GM19240 (cell line): ENCODE results near the gene PARP3.
"Not testable (repeated sequence)": the region's sequence is repeated elsewhere in the genome, so short reads cannot be mapped to it uniquely, and the experiment has no call there.

Source experiments
- DNase-seq: peaks from one replicate; pipeline ENCODE4 v3.0.0; 2011; ENCODE audit warnings: low spot score; ENCODE audit not compliant: insufficient read length

PARP3 gene

GRCh38 chr3:51985063-51985462 is 42.9 kb downstream of the PARP3 start:
- no peak for DNase-seq

GRCh38 chr3:51986010-51986947 is 44.1 kb downstream of the PARP3 start:
- no peak for DNase-seq

GRCh38 chr3:51987568-51987967 is 45.4 kb downstream of the PARP3 start:
- DNase-seq, result no peak

DNA sequence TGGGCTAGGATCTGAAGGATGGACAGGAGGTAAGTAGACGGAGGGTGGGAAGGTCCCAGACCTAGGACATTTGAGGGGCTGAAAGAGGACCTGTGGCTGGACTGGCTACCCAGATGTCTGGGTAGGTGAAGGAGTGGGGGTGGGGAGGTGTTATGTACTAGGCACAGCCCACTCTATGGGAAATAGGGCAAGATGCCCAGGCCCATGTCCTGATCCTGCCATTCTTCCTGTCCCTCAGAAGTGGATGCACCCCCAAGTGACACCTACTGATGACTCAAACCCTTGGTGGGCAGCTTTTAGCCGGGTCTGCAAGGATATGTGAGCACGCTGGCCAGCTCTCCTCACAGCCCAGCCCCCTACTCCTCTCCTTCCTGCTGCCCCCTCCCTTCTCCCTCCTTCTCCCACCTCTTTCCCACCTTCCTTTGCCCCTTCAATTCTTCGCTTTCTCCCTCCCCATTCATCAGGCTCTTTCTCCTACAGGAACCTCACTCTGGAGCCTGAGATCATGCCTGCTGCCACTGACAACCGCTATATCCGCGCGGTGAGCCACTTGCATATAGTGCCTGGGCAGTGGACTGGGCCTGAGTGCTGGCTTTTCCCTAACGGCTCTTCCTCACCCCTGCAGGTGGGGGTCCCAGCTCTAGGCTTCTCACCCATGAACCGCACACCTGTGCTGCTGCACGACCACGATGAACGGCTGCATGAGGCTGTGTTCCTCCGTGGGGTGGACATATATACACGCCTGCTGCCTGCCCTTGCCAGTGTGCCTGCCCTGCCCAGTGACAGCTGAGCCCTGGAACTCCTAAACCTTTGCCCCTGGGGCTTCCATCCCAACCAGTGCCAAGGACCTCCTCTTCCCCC is 46.4 kb downstream of the PARP3 start:
- DNase-seq, result no peak

DNA sequence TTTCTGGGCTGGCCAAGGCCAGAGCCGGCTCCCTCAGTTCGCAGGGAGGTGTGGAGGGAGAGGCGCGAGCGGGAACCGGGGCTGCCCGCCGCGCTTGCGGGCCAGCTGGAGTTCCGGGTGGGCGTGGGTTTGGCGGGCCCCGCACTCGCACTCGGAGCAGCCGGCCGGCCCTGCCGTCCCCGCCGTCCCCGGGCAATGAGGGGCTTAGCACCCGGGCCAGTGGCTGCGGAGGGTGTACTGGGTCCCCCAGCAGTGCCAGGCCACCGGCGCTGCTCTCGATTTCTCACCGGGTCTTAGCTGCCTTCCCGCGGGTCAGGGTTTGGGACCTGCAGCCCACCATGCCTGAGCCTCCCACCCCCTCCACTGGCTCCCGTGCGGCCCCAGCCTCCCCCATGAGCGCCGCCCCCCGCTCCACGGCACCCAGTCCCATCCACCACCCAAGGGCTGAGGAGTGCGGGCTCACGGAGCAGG is 48.4 kb downstream of the PARP3 start:
- not testable (repeated sequence) for DNase-seq

GRCh38 chr3:51992017-51992682 is 50.0 kb downstream of the PARP3 start:
- DNase-seq, result no peak

GRCh38 chr3:51993657-51994056 is 51.5 kb downstream of the PARP3 start:
- DNase-seq, result not testable (repeated sequence)

DNA sequence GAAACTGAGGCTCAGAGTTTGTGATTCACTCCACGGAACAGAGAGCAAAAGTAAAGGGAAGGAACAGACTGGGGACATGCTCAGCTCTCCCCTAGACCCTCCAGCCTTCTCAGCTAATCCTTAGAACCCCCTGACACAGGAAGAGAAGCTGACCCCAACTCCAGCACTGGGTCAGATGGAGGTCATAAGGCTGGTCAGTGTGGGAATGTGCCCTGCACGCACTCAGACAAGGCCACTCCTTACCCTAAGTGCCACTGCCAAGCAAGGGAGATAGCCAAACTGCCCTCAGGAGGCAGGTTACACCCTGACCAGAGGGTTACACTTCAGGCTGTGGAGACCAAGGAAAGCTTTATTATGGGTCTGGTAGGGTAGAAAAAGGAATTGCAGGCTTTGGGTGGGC is 52.4 kb downstream of the PARP3 start:
- DNase-seq, result no peak

DNA sequence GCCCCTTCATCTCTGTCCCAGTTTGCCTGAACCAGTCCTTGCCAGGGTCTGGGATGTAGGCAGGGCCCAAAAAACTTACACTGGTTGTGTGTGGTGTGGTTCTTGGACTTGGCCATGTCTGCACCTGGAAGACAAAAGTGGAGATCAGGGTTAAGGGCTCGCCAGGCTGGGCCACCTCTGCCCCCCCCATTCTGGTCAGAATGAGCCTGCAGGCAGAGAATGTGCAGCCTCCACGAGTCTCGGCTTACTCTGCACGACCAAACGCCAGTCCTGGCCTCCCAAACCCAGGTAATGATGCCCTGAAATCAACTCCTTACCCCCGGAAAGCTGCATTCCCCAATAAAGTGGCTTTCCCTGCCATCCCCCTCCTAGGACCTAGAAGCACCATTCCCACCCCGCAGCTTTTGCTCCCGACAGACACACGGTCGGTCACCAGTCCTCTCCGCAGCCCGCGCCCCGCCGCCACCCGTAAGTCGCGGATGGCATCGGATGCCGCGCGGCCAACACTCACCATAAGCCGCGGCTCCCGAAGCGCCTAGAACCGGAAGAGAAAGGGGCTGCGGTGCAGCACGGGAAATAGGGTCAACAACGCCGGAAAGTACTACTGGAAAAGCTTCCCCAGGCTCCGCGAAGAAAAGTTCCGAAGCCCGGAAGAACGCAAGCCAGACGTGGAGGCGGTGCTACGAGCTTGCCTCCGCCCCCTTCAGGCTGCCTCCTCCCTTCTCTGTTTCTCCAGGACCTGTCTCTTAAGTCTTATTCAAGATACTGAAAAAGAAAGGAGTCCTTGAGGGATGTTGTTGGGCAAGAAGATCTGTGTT is 53.4 kb downstream of the PARP3 start, which contains the start of gene RPL29:
TSS of gene RPL29 (minus strand) at position 550 of the 818 bp plus-strand sequence. CDS start at position 116, 434 bp downstream.
- DNase-seq, result peak; percentile 96

DNA sequence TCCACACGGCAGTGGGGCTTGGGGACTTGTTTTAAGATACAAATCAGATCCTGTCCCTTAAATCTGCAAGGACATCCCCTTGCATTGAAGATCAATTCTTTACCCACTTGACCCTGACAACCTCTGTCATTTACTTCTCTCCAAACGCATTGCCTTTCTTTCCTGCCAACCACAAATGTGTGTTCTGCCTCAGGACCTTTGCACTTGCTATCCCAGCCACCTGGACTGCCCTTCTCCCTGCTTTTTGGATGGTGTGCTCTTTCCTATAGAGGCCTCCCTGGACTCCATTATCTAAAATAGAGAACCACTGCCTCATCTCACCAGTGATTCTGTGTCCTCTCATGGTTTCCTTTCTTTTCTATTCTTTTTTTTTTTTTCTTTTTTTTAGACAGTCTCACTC is 55.0 kb downstream of the PARP3 start:
- DNase-seq, result no peak

GRCh38 chr3:51997935-51998596 is 55.9 kb downstream of the PARP3 start:
- DNase-seq, result no peak
